Thyroid gland (tissue), 4 donors: Measurements from ENCODE around the gene IL17D. TPM values are rescaled to one million over a fixed set of nuclear protein-coding genes. Genes with fewer than 3 reads are reported as not detected.

Source experiments
- DNase-seq, 2 donors: peaks; one replicate each; pipeline ENCODE4 v3.0.0-alpha.2; 2019
- H3K27ac ChIP-seq, 3 donors: fragments of 200-600 bp; sonication (generic); 1 replicate in 2 of 3; 2 replicates in 1 of 3; pipeline ENCODE4 v1.5.1; 2016 to 2019; ENCODE audit warnings: mild to moderate bottlenecking in 1 of 3, moderate library complexity in 1 of 3
- H3K27me3 ChIP-seq: fragments of 200-600 bp; sonication (generic); one replicate; pipeline ENCODE4 v1.5.1; 2019
- H3K36me3 ChIP-seq, 2 donors: fragments of 200-600 bp; sonication (generic); one replicate each; pipeline ENCODE4 v1.5.1; 2016 to 2019
- H3K4me1 ChIP-seq, 2 donors: fragments of 200-600 bp; sonication (generic); one replicate each; pipeline ENCODE4 v1.5.1; 2017 to 2019
- H3K4me3 ChIP-seq, 3 donors: fragments of 200-600 bp; sonication (generic); replicated peaks in 1 of 3; 1 replicate in 2 of 3; 2 replicates in 1 of 3; pipeline ENCODE4 v1.5.1; 2016; ENCODE audit warnings: mild to moderate bottlenecking in 1 of 3
- H3K9me3 ChIP-seq: fragments of 200-600 bp; sonication (generic); one replicate; pipeline ENCODE4 v1.5.1; 2017
- POLR2A ChIP-seq, 2 donors: fragments of 450-650 bp; IDR thresholded peaks; one replicate each; pipeline ENCODE4 v1.6.1; 2017; ENCODE audit warnings: antibody characterized with exemption in 2 of 2, mild to moderate bottlenecking in 2 of 2, moderate library complexity in 1 of 2
- WGBS, 2 donors: methylation state at CpG; one replicate each; pipeline ENCODE4 v1.1.5; 2017; 5-methylcytosine and 5-hydroxymethylcytosine counted together
- intact Hi-C: fragments of 100-400 bp; cut with DNase I; formaldehyde crosslinking; loops from one replicate; pipeline ENCODE4 v1.15.1; 2023
- total RNA-seq, 4 donors: library from RNA; depleted of rRNA; stranded (reverse); fragments of >200 nt; gene quantifications; one replicate each; pipeline ENCODE4 v1.2.3, GENCODE V29; 2016
- TF ChIP-seq, protein P1 (sequence below), 6 experiments: fragments of 200-600 bp in 3 of 6; fragments of 450-650 bp in 3 of 6; sonication (generic) in 3 of 6; IDR thresholded peaks; one replicate each; pipeline ENCODE4 v1.5.1; 2016 to 2019; ENCODE audit warnings: antibody characterized with exemption in 6 of 6, mild to moderate bottlenecking in 2 of 6, inconsistent platforms in 1 of 6, moderate library complexity in 1 of 6

IL17D gene
- total RNA-seq, 4 donors from 2014 or later = 2.7 to 6.5 (median 4.8) TPM

DNA sequence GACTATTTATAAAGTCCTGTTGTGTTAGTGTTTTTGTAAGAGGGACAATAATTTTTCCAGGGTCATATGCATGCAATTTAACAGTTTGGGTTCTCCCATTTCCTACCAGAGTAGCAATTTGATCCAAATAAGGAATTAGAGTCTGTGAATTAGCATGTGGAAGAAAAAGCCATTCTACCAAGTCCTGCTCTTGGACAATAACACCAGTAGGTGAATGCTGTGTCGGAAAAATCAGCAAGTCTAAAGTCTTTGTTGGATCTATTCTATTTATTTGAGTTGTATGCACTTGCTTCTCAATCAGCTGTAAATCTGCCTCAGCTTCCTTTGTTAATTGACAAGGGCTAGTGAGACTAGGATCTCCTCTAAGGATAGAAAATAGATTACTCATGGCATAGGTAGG is 21.4 kb upstream of the IL17D start:
- no peaks in the 10 kb centered on the region for H3K27me3 ChIP-seq
- H3K4me3 ChIP-seq = no peak overlapping the region
- intact Hi-C loops = no loop called here
- TF ChIP-seq POLR2A (IDR thresholded peaks at IDR 0.05) = no peak
- TF ChIP-seq, protein P1, sequence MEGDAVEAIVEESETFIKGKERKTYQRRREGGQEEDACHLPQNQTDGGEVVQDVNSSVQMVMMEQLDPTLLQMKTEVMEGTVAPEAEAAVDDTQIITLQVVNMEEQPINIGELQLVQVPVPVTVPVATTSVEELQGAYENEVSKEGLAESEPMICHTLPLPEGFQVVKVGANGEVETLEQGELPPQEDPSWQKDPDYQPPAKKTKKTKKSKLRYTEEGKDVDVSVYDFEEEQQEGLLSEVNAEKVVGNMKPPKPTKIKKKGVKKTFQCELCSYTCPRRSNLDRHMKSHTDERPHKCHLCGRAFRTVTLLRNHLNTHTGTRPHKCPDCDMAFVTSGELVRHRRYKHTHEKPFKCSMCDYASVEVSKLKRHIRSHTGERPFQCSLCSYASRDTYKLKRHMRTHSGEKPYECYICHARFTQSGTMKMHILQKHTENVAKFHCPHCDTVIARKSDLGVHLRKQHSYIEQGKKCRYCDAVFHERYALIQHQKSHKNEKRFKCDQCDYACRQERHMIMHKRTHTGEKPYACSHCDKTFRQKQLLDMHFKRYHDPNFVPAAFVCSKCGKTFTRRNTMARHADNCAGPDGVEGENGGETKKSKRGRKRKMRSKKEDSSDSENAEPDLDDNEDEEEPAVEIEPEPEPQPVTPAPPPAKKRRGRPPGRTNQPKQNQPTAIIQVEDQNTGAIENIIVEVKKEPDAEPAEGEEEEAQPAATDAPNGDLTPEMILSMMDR (IDR thresholded peaks at IDR 0.05) = no peak
- H3K27ac ChIP-seq = no peak overlapping the region
- 97% methylated on average over 1 of the region's 1 CpG for WGBS, 2 donors
- H3K36me3 ChIP-seq = no peaks in the 10 kb centered on the region
- peaks cover 3 to 17% of the 10 kb centered on the region in 2 donors for H3K4me1 ChIP-seq
- no peaks in the 10 kb centered on the region for H3K9me3 ChIP-seq
- DNase-seq = no peak

DNA sequence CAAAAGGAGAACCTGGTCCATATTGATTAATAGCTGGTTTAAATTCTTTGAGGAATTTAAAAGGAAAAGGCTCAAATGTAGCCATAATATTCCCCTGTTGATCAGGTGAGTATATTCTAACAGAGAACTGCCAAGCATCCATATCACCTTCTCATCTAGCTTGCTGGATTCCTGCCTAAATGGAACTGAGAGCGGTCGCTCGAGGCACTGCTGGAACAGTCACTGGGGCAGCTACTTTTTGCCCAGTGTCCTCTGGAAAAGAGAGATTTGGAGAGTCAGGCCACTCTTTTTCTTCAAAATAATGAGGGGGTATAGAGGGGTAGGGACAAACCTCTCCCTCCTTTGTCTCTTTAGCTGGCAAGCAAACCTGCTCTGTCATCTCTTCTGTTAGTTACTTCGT is 19.5 kb upstream of the IL17D start:
- Histone ChIP-seq H3K4me1 (peaks cover 0 to 2% of the 10 kb centered on the region in 2 donors), H3K27me3 (no peaks in the 10 kb centered on the region), H3K9me3 (no peaks in the 10 kb centered on the region), H3K36me3 (no peaks in the 10 kb centered on the region), H3K4me3 (no peak overlapping the region), H3K27ac (no peak overlapping the region)
- DNase-seq = no peak
- WGBS, 2 donors = 93% methylated on average over 4 of the region's 4 CpGs
- TF ChIP-seq, protein P1 (IDR thresholded peaks at IDR 0.05) = no peak
- TF ChIP-seq POLR2A (IDR thresholded peaks at IDR 0.05) = no peak
- intact Hi-C loops = no loop called here

DNA sequence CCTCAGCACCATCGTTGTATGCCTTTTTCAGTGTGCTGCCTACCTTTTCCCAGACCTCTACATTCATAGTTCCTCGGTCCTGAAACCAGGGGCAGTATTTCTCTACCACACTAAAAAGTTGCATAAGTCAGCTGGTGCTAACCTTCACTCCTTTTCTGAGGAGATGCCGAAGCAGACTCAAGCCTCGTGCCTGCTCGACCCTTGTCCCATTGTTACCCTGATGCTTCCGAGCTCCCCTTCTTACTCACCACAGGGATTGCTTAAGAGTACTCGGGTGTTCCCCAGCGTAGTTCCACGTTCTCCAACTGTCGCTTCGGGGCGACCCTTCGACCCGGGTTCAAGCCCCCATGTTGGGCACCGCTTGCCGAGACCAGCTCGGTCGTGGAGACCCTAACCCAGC is 19.0 kb upstream of the IL17D start:
- H3K27me3 ChIP-seq = no peaks in the 10 kb centered on the region
- no peaks in the 10 kb centered on the region for H3K36me3 ChIP-seq
- H3K9me3 ChIP-seq = no peaks in the 10 kb centered on the region
- no peaks in the 10 kb centered on the region for H3K4me1 ChIP-seq
- no peak overlapping the region for H3K27ac ChIP-seq
- intact Hi-C loops = no loop called here
- no peak overlapping the region for H3K4me3 ChIP-seq
- 83 to 85% methylated on average over 17 of the region's 18 CpGs for WGBS, 2 donors
- TF ChIP-seq POLR2A (IDR thresholded peaks at IDR 0.05) = no peak
- no peak for DNase-seq

DNA sequence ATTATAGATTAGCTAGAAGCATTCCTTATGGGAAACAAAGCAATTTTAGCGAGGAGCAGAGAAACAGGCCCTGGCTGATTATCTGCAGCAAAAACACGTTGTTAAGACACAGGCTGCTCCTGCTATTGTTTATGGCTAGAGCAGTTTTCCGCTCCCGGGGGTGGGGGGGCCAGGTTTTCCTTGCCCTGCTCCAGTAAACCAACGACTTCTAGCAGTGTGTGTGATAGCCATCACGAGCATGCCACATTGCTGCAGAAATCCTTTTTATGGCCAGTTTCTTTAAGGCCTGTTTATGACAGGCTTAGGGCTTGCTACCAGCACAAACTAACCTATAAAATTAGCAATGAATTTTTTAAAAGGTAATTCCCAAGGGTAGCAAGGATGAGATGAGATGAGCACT is 18.4 kb upstream of the IL17D start:
- Histone ChIP-seq H3K36me3 (no peaks in the 10 kb centered on the region), H3K4me1 (no peaks in the 10 kb centered on the region), H3K27ac (no peak overlapping the region), H3K9me3 (no peaks in the 10 kb centered on the region), H3K27me3 (no peaks in the 10 kb centered on the region), H3K4me3 (no peak overlapping the region)
- intact Hi-C loops = no loop called here
- DNase-seq = no peak
- TF ChIP-seq POLR2A (IDR thresholded peaks at IDR 0.05) = no peak
- TF ChIP-seq, protein P1 (IDR thresholded peaks at IDR 0.05) = no peak
- WGBS, 2 donors = 68 to 88% methylated on average over 6 of the region's 6 CpGs

DNA sequence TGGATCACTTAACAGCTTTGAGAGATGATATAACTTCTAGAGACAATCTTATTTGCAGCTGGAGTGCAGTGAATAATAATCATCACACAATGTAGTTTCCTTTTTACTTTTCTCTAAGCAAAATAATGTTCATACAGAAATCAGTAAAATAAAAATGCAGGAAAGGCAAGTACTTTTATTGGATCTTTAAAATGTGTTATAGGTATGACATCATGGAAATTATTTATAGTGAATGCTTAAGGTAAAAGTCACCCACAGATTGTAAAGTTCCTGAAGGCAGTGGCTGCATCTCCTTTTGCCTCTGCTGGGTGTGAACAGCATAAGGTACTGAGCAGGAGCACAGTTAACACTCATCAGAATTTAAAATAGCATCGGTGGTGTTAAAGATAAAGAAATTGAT is 17.3 kb upstream of the IL17D start:
- H3K4me3 ChIP-seq = no peak overlapping the region
- H3K9me3 ChIP-seq = no peaks in the 10 kb centered on the region
- H3K27ac ChIP-seq = no peak overlapping the region
- H3K36me3 ChIP-seq = no peaks in the 10 kb centered on the region
- WGBS, 2 donors = 92 to 95% methylated on average over 1 of the region's 1 CpG
- intact Hi-C loops = no loop called here
- TF ChIP-seq, protein P1 (IDR thresholded peaks at IDR 0.05) = no peak
- H3K4me1 ChIP-seq = no peaks in the 10 kb centered on the region
- no peaks in the 10 kb centered on the region for H3K27me3 ChIP-seq
- DNase-seq = no peak
